H1 (cell line): ENCODE data around the gene DDR2. TPM values are rescaled to one million over a fixed set of nuclear protein-coding genes. Genes with fewer than 3 reads are reported as not detected.

Source experiments
- CHD2 ChIP-seq: IDR thresholded peaks from 2 replicates; pipeline ENCODE4 v1.6.1; 2012; ENCODE audit warnings: low read length, improper control_type of control experiment
- TAF7 ChIP-seq: optimal IDR thresholded peaks from 2 replicates; pipeline ENCODE3; 2011; ENCODE audit warnings: low read depth, mild to moderate bottlenecking, inconsistent platforms, low read length, moderate library complexity, borderline replicate concordance
- polyA plus RNA-seq, 7 experiments: library from polyadenylated mRNA; depleted of rRNA in 3 of 7; stranded (reverse) in 5 of 7; unstranded in 2 of 7; fragments of >200 nt in 5 of 7; fragments of 200-250 nt in 2 of 7; gene quantifications; 1 replicate in 5 of 7; 2 replicates in 1 of 7; 4 replicates in 1 of 7; pipeline versions ENCODE4 v1.2.1 to v1.2.3, GENCODE V29; 2011 to 2013; ENCODE audit warnings: missing spikeins in 2 of 7, mixed read lengths in 2 of 7
- total RNA-seq: library from RNA; stranded (reverse); fragmentation: NEBNext Ultra II Directional; extraction: Animal tissue kit (Norgen Biotek cat#: 25700); gene quantifications from 2 replicates; pipeline ENCODE4 v1.2.1, GENCODE V29; 2021

The DDR2 gene
- total and polyA plus RNA-seq, 2 of the 8 experiments (the other 6 are each of a cell fraction or from before 2014, with no cell fraction given) = 1.00 to 2.1 TPM

DNA sequence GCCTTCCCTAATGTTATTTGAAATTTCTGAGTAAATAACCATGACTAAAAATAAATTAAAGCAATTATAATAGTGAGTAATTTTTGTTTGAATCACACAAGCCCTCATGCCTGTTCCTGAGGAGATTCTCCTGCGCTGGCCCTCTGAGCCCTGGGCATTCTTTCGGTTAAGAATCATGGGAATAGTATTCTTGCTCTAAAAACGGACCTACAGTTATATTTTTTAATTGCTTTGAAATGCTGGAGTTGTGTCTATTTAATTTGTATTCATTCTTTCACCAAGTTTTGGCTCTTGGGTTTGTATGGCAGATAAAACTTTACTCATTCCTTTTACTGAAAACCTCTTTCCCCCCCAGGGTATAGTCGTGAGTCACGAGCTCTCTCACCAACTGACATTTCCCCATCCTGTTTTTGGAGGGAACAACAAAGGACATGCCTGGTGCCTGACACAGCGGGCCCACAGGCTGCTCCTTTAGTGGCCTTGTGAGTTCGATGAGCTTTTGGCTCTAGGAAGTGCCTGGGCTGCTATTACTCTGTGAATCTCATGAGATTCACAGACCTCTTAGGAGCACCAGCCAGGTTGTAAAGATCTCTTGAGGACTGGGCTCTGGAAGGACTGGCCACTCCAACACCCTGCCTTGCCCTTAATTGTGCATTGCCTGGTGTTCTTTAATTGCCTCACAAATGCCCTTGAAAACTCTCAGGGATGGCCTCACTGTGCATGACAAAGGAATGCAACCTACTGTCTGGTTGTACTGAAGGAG, 58.6 kb downstream of the DDR2 start (continued):
- TF ChIP-seq TAF7 = no peak
- TF ChIP-seq CHD2 = no peak
- TF ChIP-seq, all 59 proteins: peak for 3
